Right lobe of liver (tissue), 6 donors: ENCODE data around the gene SMARCC1. TPM values are rescaled to one million over a fixed set of nuclear protein-coding genes. Genes with fewer than 3 reads are reported as not detected.

Experiments used
- ATAC-seq, 4 donors: fragments of 200-7000 bp; cut with Tn5 transposase; one replicate each; pipeline ENCODE4 v1.9.1; 2020; ENCODE audit warnings: mild to moderate bottlenecking in 4 of 4, moderate library complexity in 4 of 4
- DNase-seq, 3 donors: peaks; one replicate each; pipeline ENCODE4 v3.0.0-alpha.2; 2020
- H3K27ac ChIP-seq, 3 donors: fragments of 200-600 bp; one replicate each; pipeline ENCODE4 v1.8.0; 2022
- H3K27me3 ChIP-seq, 2 donors: fragments of 200-600 bp; one replicate each; pipeline ENCODE4 v1.8.0; 2022
- H3K36me3 ChIP-seq, 4 donors: fragments of 200-600 bp; sonication (generic) in 1 of 4; one replicate each; pipeline versions ENCODE4 v1.5.1 to v1.8.0; 2017 to 2022; ENCODE audit warnings: control low read depth in 1 of 4
- H3K4me1 ChIP-seq, 4 donors: fragments of 200-600 bp; sonication (generic) in 1 of 4; one replicate each; pipeline versions ENCODE4 v1.5.1 to v1.8.0; 2017 to 2022; ENCODE audit warnings: control low read depth in 1 of 4
- H3K4me3 ChIP-seq, 3 donors: fragments of 200-600 bp; one replicate each; pipeline ENCODE4 v1.8.0; 2022
- H3K9me3 ChIP-seq, 4 donors: fragments of 200-600 bp; sonication (generic) in 1 of 4; one replicate each; pipeline versions ENCODE4 v1.5.1 to v1.8.0; 2017 to 2022; ENCODE audit warnings: control low read depth in 1 of 4
- POLR2A ChIP-seq: fragments of 450-650 bp; IDR thresholded peaks from one replicate; pipeline ENCODE4 v1.6.1; 2017; ENCODE audit warnings: antibody characterized with exemption, mild to moderate bottlenecking
- WGBS: methylation state at CpG from one replicate; pipeline ENCODE4 v1.1.6; 2018; ENCODE audit warnings: low coverage, low lambda C conversion rate; ENCODE audit not compliant: insufficient coverage; ENCODE audit errors: missing lambda C conversion rate; 5-methylcytosine and 5-hydroxymethylcytosine counted together
- intact Hi-C, 2 donors: fragments of 100-400 bp; cut with DNase I; formaldehyde crosslinking; loops; one replicate each; pipeline versions ENCODE4 v1.11.2 to v1.14.1; 2022
- total RNA-seq, 6 experiments: library from RNA; depleted of rRNA in 2 of 6; stranded (reverse); fragments of >200 nt in 2 of 6; fragmentation: NEBNext Ultra II Directional in 3 of 6; extraction: Animal tissue kit (Norgen Biotek cat#: 25700) in 3 of 6; gene quantifications; one replicate each; pipeline versions ENCODE4 v1.1.0 to v1.2.4, GENCODE V29; 2016 to 2023
- TF ChIP-seq, protein P1 (sequence below), 4 donors: fragments of 200-600 bp in 3 of 4; fragments of 450-650 bp in 1 of 4; IDR thresholded peaks; one replicate each; pipeline versions ENCODE4 v1.5.1 to v1.8.0; 2016 to 2022; ENCODE audit warnings: antibody characterized with exemption in 4 of 4, mild to moderate bottlenecking in 2 of 4
- donor health status: DM: no; HTN: yes; CAD: no.
- donor health status: DM: no; HTN: no; CAD: no.
- donor health status: DM: no; HTN: no; CAD: no.
- donor health status: DM: no; HTN: yes; CAD: no.
- donor health status: DM: no; HTN: yes; CAD: no.

The SMARCC1 gene
- total RNA-seq, 6 experiments from 2014 or later = 15.6 to 32.0 (median 24.1) TPM

DNA sequence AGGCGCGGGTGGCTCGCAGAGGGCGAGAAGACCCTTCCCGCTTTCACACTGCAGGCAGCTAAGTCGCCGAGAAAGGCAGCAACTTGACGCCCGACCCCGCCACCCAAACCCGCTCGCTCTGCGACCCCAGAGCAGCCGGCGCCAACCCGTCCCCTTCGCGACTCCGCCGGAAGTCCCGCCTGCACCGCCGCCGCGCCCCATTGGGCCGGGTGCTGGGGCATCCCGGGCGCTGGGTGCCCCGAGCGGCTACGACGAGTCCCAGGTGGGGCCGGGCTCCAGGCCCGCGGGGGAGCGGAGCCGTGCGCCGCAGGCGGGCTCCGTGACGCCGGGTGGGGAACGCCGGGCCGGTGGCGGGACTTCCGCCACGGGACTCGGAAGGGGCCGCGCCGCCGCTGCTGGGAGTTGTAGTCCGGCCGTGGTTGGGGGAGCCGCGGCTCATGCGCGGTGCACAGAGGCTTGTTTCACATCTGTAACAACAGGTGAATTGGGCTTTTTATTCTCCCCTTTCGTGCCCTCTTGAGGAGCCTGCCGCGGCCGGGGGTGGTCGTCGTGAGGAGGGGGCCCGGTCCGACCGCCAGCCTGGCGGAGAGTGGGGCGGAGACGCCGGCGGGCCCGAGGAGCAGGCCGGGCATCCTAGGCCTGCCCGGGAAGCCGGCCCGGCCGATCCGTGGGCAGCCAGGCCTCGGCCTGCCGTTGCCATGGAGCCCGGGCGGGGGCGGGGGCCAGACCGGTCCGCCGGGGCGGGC, 21.2 kb upstream of the SMARCC1 start, which contains the start of gene DHX30:
DHX30 (plus strand) TSS at position 405 of the 746 bp plus-strand sequence. CDS start 7,546 bp downstream, outside the sequence.
- H3K4me3 ChIP-seq = peak within 1 kb of the TSS; percentile 87 to 92 (median 88)
- intact Hi-C loops = no loop called here
- peak; percentile 85 for TF ChIP-seq POLR2A
- TF ChIP-seq, protein P1, sequence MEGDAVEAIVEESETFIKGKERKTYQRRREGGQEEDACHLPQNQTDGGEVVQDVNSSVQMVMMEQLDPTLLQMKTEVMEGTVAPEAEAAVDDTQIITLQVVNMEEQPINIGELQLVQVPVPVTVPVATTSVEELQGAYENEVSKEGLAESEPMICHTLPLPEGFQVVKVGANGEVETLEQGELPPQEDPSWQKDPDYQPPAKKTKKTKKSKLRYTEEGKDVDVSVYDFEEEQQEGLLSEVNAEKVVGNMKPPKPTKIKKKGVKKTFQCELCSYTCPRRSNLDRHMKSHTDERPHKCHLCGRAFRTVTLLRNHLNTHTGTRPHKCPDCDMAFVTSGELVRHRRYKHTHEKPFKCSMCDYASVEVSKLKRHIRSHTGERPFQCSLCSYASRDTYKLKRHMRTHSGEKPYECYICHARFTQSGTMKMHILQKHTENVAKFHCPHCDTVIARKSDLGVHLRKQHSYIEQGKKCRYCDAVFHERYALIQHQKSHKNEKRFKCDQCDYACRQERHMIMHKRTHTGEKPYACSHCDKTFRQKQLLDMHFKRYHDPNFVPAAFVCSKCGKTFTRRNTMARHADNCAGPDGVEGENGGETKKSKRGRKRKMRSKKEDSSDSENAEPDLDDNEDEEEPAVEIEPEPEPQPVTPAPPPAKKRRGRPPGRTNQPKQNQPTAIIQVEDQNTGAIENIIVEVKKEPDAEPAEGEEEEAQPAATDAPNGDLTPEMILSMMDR (IDR thresholded peaks at IDR 0.05) = no peak
- DNase-seq (peak; percentile 92 to 94 (median 92)), ATAC-seq (peak; percentile 87 to 96 (median 94))
- H3K27me3 ChIP-seq = no peaks in the 10 kb centered on the region
- peaks cover 0 to 8% (median 4%) of the 10 kb centered on the region in 4 donors for H3K4me1 ChIP-seq
- H3K27ac ChIP-seq = peak within 1 kb of the TSS; percentile 77 to 94 (median 86)
- H3K9me3 ChIP-seq = no peaks in the 10 kb centered on the region
- 3% methylated on average over 13 of the region's 90 CpGs for WGBS
- H3K36me3 ChIP-seq = peaks cover 0 to 9% (median 0%) of the 10 kb centered on the region in 4 donors

GRCh38 chr3:47799733-47800132, 18.0 kb upstream of the SMARCC1 start:
- Histone ChIP-seq H3K4me3 (no peak overlapping the region), H3K27me3 (no peaks in the 10 kb centered on the region), H3K27ac (no peak overlapping the region), H3K9me3 (no peaks in the 10 kb centered on the region), H3K4me1 (peaks cover 0 to 8% (median 4%) of the 10 kb centered on the region in 4 donors), H3K36me3 (no peaks in the 10 kb centered on the region)
- intact Hi-C loops = loop anchor here in 1 of 2 donors (10.0 kb wide), 1 partner anchor 275 kb away; no protein-coding TSS in a partner anchor
- ATAC-seq = no peak
- TF ChIP-seq, protein P1 (IDR thresholded peaks at IDR 0.05) = peak; percentile 9 to 41 (median 31)
- TF ChIP-seq POLR2A = no peak
- 80% methylated on average over 3 of the region's 4 CpGs for WGBS
- DNase-seq = peak in 1 of 3 donors; percentile 23

DNA sequence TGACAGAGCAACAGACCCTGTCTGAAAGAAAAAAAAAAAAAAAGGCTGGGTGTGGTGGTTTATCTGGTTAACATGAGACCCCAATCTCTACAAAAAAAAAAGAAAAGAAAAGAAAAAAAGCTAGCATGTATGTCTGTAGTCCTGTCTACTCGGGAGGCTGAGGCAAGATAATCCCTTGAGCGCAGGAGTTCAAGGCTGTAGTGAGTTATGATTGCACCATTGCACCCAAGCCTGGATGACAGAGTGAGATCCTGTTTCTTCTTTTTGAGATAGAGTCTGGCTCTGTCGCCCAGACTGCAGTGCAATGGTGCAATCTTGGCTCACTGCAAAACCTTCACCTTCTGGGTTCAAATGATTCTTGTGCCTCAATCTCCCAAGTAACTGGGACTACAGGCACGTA, 12.9 kb upstream of the SMARCC1 start:
- ATAC-seq = no peak
- Histone ChIP-seq H3K36me3 (no peaks in the 10 kb centered on the region), H3K27me3 (no peaks in the 10 kb centered on the region), H3K4me1 (no peaks in the 10 kb centered on the region), H3K27ac (no peak overlapping the region), H3K9me3 (no peaks in the 10 kb centered on the region), H3K4me3 (no peak overlapping the region)
- intact Hi-C loops = loop anchor here (5.0 to 10.0 kb wide), 2 partner anchors 270 to 272 kb away; no protein-coding TSS in a partner anchor
- no peak for DNase-seq
- TF ChIP-seq, protein P1 (IDR thresholded peaks at IDR 0.05) = no peak
- TF ChIP-seq POLR2A = no peak
- WGBS = 64% methylated on average over 3 of the region's 4 CpGs

DNA sequence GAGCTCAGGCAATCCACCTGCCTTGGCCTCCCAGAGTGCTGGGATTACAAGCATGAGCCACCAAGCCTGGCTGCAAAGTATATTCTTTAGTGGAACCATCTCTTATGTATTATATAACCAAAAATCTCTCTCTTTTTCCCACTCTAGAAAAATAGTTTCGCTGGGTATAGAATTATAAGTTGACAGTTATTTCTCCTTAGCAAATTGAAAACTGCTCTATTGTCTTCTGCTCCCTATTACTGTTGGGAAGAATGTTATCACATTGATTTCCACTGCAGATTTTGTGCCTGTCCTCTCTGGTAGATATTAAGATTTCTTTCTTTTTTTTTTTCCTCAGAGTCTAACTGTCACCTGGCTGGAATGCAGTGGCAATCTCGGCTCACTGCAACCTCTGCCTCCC, 11.0 kb upstream of the SMARCC1 start:
- Histone ChIP-seq H3K27me3 (no peaks in the 10 kb centered on the region), H3K9me3 (no peaks in the 10 kb centered on the region), H3K4me3 (no peak overlapping the region), H3K27ac (no peak overlapping the region), H3K36me3 (no peaks in the 10 kb centered on the region), H3K4me1 (no peaks in the 10 kb centered on the region)
- DNase-seq (no peak), ATAC-seq (no peak)
- 100% methylated on average over 2 of the region's 2 CpGs for WGBS
- intact Hi-C loops = loop anchor here (5.0 to 10.0 kb wide), 2 partner anchors 268 to 270 kb away; no protein-coding TSS in a partner anchor
- TF ChIP-seq, protein P1 (IDR thresholded peaks at IDR 0.05) = no peak
- TF ChIP-seq POLR2A = no peak
